ENCODE results near the gene GATB.

DNA sequence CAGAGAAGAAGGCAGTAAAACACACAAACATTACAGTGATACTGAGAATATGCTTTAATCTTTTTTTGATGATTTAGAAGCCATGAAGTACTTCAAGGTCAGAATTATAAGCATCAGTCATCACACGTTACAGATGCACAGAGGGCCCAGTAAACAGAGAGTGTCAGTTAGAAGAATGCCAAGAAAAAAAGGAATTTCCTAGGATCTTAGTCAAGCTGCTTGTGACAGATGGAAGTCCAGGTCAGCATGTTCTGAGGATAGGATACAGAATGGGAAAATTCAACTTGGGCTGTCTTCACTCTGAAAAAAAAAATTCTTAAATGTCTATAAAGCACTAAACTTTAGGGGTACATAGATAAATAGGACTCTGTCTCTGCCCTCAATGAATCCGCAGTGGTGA, 38.9 kb downstream of the GATB start:
- TF ChIP-seq, protein P1, sequence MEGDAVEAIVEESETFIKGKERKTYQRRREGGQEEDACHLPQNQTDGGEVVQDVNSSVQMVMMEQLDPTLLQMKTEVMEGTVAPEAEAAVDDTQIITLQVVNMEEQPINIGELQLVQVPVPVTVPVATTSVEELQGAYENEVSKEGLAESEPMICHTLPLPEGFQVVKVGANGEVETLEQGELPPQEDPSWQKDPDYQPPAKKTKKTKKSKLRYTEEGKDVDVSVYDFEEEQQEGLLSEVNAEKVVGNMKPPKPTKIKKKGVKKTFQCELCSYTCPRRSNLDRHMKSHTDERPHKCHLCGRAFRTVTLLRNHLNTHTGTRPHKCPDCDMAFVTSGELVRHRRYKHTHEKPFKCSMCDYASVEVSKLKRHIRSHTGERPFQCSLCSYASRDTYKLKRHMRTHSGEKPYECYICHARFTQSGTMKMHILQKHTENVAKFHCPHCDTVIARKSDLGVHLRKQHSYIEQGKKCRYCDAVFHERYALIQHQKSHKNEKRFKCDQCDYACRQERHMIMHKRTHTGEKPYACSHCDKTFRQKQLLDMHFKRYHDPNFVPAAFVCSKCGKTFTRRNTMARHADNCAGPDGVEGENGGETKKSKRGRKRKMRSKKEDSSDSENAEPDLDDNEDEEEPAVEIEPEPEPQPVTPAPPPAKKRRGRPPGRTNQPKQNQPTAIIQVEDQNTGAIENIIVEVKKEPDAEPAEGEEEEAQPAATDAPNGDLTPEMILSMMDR (IDR thresholded peaks at IDR 0.05), result no peak
- no peak for TF ChIP-seq EZH2 (IDR thresholded peaks at IDR 0.05; ENCODE audit: borderline replicate concordance, insufficient read depth, low read depth, low read length, poor library complexity, severe bottlenecking)
